GM18519 (cell line): ENCODE measurements around the gene FBRSL1.
A peak's percentile ranks its signal among the peaks of the same experiment; 100 is the strongest.

ENCODE experiments used
- ATAC-seq: cut with Tn5 transposase; IDR thresholded peaks from one replicate; pipeline ENCODE4 v1.9.1; 2021; ENCODE audit warnings: mild to moderate bottlenecking, moderate library complexity; ENCODE audit not compliant: unreplicated experiment, low FRiP score

Gene FBRSL1

DNA sequence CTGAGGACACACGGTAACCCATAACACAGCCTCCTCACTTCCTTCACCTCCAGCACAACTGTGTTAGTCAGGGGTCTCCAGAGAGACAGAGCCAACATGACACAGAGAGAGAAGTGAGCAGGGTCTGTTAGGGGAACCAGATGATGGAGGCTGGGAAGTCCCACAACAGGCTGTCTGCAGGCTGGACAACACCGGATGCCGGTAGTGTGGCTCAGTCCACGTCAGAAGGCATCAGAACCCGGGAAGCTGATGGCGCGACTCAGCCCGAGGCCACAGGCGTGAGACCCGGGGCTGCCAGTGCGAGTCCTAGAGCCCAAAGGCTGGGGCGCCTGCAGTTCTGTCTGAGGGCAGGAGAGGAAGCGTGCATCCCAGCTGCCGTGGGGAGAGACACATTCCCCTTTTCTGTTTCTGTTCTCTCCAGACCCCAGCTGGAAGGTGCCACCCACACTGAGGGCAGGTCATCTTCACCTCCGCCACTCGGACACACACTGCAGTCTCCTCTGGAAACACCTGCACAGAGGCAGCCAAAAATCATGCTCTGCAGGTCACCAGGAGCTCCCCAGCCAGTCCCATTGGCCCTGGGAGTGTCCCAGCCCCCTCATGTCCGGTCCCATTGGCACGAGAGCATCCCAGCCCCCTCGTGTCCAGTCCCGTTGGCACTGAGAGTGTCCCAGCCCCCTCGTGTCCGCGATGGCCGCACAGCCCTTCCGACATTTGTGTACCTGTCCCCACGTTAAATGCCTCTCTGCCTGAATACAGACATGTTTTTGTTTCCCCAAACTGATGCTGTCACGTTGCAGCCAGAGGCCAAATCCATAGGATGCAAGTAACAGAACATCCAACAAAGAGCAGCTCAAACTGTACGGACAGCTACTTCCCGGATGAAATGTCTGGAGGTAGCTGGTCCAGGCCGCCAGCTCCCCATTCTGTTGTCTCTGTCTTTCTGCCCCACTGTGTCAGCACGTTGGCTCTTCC lies 7.9 kb upstream of the FBRSL1 start:
- peak; percentile 39 for ATAC-seq

DNA sequence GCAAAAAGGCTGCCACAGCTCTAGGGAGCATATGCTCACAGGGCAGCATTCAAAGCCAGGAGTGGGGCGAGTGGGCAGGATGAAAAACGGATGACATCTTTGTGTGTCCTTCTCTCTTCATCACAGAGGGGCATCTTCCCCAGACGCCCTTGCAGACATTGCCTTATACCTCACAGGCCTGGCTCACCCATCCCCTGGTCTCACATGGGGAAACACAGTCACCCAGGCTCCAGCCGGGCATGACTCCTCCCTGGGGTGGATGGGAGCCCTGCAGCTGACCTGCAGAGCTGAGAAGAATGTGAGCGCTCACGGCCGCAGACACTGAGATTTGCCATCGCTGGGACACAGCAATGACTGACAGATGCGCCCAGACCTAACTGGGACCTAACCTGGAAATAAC lies 7.2 kb upstream of the FBRSL1 start:
- ATAC-seq, result no peak

DNA sequence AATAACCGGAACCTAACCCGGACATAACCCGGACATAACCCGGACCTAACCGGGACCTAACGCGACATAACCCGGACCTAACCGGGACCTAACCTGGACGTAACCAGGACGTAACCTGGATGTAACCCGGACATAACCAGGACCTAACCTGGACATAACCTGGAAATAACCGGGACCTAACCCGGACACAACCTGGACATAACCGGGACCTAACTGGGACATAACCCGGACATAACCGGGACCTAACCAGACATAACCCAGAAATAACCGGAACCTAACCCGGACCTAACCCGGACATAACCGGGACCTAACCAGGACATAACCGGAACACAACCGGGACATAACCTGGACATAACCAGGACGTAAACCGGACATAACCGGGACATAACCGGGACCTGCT lies 6.7 kb upstream of the FBRSL1 start:
- ATAC-seq, result no peak

DNA sequence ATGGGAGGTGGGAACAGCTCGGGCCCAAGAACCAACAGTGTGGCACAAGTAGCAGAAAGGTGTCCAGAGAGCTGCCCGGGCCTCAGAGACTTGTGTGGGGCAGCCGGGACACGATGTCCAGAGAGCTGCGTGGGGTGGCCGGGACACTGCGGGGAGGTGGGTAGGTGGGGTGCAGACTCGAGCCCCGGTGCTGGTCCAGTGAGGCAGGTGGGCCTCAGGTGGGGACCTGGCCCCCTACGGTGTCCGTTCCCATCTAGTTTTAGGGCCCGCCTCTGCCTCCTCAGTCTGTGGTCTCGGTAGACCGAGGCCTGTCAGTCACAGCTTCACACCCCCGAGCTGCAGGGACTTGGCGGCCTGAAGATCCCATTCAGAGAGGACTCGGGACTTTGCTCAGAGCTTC lies 6.3 kb upstream of the FBRSL1 start:
- ATAC-seq, result no peak

DNA sequence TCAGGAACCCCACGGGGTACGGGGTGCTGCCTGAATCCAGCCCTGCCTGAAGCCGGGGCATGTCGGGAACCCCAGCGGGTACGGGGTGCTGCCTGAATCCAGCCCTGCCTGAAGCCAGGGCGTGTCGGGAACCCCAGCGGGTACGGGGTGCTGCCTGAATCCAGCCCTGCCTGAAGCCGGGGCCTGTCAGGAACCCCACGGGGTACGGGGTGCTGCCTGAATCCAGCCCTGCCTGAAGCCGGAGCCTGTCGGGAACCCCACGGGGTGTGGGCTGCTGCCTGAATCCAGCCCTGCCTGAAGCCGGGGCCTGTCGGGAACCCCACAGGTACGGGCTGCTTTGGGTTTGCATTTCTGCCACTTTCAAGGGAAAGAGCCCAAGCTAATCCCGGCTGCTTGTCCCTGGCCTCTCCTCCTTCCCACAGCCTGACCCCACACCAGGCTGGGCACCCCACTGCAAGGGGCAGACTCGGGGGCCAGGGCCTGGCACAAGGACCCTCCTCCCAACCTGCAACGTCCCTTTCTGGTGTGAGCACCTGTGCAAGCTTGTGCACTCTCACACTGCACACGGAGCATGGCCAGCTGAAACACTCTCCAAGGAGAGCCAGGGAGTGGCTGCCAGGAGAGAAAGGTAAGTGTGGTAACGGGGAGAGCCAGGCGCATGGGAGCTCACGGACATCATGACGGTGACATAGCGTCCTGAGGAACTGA lies 5.6 kb upstream of the FBRSL1 start:
- no peak for ATAC-seq

DNA sequence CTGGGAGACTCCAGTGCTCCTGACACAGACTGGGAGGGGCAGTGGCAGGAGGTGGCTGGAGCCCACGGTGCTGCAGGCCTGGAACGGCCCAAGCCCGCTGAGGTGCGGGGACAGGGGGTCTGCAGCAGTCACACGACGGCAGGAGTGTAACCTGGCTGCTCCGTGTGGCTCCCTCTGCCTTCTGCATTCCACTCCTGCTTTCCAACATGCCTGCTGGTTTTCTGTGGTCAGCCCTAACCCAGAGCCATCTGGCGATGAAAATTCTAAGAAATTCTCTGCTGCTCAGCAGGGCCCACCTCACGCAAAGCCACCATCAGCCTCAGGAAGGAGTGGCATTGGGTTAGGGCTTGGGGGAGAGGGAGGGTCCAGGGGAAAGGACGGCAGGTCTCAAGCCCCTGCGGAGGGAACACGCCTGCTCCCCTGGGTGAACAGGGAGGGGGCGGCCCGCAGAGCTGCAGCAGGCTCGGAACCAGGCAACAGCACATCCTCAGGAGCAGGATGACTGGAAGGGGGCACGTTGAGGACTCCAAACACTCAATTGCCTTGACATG lies 5.0 kb upstream of the FBRSL1 start:
- no peak for ATAC-seq

DNA sequence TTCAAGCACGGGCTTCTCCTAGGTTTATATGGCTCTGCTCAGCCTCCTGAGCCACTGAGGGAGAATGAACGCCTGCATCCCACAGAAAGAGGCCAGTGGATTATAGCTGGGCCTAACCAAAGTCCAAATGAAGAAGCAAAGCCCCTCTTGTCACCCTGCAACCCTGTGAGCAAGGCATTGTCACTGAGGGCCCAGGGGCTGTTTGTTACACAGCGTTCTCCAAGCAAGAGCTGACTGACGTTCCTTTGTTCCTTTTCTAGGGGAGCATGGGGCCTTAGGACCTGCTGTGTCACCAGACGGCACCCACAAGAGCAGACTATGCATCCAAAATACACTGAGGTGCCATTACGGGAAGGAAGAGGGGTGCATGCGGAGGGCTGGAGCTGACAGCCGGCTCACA lies 4.3 kb upstream of the FBRSL1 start:
- ATAC-seq, result no peak

DNA sequence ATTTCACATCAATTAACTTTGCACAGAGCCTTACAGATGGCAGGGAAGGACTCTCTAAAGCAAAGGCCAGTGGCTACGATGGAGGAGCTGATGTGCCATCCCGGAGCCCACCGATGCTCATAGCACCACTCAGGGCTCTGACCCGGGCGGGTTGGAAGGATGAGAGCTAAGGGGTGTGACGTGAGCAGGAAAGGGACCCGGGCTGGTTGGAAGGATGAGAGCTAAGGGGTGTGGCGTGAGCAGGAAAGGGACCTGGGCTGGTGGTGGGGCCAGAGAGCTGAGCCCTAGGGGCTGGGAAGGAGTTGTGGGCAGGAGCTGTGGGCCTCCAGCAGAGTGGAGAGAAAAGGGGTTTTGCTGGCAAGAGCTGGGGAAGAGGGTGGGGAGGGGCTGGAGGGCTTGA lies 3.8 kb upstream of the FBRSL1 start:
- ATAC-seq, result no peak

DNA sequence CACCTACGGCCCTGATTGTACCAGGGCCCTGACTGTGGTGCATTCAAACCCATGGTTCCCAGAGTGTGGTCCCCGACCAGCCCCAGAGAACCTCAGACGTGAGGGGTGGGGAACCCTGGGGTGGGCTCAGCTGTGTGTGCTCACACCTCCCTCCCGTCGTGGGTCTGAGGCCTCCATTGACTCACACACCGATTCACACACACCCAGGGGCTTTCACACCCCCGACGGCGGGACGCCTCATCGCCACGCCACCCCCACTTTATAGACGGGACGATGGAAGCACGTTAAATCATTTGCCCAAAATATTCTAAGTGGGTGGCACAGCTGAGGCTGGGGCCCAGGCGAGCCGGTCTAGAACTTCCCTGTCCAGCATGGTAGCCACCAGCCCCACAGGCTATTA lies 3.4 kb upstream of the FBRSL1 start:
- no peak for ATAC-seq

DNA sequence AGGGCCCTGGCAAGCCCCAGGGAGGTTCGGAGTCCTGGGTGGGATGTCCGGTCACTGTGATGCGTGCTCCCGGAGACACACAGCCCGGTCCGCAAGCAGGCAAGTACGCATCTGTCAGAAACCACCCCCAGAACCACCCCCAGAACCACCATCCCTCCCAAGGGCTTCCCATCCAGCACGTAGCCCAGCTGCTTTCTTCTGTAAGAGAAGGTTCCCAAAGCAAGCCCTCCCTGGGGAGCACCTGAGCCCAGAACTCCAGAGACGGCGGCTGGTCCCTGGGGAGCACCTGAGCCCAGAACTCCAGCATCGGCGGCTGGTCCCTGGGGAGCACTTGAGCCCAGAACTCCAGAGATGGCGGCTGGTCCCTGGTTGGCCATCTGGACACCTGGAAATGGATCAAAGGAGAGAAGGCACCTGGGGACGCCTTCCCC lies 2.6 kb upstream of the FBRSL1 start:
- no peak for ATAC-seq

DNA sequence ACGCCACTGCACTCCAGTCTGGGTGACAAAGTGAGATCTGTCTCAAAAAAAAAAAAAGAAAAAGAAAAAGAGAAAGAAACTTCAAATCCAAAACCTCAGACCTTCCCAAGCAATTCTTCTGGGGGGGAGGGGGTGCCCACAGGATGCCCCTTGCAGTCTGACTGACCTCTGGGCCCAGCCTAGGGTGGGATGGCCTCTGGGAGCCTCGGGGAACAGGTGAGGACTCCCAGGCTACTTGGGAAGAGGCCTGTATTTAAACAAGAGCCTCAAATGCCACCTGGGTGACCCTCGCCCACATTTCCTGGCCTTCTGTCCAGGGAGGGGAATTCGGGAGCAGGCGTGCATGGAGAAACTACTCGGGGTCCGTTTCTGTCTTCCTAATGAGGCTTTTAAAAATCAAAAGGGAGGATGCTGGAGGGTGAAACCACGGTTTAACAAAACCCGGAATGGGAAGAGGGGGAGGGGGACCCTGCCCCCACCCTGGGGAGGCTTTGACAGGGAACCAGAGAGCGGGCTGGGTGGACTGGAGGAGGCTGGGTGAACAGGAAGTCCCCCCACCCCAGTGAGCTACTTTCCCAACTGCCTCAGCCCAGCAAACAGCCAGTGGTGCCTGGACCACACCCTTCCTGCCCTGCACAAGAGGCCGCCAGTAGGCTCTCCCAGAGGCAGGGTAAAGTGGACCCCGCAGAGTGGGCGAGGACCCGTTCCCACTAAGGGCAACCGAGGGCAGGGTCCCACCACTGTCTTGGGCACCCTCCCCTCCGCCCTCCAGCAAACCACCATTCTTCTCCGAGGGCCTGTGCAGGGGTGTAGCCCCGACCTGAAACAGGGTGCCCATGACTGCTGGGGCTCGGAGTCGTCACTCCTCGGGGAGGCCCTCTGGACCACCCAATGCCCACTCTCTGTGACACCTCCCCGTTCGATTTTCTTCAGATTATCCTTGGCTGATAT lies 1.5 kb upstream of the FBRSL1 start:
- ATAC-seq, result no peak

DNA sequence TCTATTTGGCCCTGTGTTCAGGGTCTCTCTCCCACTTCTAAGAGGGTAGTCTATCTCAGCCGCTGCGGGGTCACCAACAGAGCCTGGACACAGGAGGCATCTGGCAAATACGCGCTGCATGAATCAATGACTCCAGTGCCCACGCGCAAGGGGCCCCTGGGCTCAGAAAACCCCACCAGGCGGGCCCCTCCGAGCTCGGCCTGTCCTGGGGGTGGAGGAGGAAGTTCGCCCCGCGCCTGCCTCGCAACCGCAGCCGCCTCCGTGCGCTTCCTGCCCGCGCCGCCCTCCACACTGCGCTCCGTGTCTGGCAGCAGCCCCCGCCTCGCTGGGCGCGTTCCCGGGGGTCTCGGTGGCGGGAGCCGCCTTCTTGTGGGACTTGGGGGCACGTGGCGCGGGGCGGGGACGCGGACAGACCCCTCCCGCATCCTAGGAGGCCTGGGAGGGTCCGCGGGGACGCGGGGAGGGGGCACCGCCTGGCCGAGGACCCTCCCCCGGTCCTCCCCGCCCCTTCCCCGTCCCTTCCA lies 811 bp upstream of the FBRSL1 start:
- peak; percentile 8 for ATAC-seq

DNA sequence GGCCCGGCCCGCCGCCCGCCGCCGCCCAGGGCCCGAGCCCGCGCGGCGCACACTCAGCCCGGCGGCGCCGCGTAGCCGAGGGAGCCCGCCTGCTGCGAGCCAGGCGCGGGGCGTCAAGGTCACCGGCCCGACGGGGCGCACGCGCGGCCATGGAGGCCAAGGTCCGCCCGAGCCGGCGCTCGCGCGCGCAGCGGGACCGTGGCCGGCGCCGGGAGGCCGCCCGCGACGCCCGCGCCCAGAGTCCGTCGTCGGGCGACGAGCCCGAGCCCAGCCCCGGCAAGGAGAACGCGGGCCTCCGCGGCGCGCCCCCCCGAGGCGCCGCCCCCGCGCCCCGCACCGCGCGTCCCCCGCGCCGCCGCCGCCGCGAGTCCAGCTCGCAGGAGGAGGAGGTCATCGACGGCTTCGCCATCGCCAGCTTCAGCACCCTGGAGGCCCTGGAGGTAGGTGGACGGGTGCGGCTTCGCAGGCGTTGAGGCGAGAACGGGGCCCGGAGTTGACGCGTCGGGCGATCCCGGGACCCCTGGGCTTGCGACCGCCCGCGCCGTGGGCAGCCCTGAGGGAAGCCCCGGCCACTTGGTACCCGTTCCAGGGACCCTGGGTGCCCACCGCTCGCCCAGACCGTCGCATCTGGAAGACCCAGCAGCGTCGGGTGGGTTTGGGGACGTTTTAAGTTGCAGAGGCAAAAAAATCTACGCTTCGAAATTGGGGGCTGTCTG lies 629 bp downstream of the FBRSL1 start:
- ATAC-seq, result peak; percentile 4

DNA sequence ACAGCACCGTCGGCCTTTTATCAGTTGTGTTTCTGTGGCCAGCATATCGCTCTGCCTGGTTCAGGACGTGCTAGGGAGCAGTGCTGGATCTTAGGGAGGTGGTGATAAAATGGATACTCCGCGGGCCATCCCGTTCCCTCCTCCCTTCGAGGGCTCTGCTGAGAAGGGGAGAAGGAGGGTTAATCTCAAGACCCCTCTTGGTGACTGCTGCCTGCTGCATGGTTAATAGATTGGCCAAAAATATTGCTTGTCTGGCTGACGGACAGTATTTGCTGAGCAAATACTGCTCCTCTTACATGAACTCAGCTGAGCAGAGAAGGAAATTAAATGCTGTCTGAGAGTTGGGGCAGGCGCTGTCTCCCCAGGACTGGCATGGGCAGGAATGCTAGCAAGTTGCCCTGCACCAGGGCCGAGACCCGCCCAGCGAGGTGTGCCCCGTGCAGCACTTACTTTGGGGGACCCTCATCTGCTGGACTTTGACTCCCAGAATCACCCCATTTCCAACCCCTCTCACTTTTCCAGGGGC lies 1.2 kb downstream of the FBRSL1 start:
- ATAC-seq, result no peak

DNA sequence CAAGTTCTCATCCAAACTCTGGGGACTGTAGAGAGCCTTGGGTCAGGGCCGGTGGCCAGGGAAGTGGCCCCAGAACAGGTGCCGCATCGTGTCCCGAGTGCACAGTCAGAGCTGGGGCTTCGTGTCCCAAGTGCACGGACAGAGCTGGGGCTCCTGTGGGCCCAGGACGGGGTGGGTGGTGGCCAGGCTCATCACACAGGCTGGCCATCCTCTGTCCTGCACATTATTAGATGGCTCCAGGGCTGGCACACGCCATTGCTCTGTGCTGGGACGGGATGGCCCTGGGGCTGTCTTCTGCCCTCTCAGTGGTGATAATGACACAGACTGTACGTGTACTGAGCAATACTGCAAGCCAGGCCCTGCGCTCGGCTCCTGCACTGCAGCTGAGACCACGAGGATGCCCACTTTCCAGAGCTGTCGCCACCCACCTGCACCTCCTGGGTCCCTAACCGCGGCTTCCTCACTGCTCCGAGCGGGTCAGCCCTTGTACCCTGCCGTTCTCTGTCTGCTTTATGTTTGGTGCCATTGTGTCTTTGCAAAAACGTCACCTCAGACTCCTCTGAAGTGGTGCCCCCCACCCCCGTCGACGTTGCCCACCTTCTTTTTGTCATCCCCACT lies 1.9 kb downstream of the FBRSL1 start:
- ATAC-seq, result no peak

DNA sequence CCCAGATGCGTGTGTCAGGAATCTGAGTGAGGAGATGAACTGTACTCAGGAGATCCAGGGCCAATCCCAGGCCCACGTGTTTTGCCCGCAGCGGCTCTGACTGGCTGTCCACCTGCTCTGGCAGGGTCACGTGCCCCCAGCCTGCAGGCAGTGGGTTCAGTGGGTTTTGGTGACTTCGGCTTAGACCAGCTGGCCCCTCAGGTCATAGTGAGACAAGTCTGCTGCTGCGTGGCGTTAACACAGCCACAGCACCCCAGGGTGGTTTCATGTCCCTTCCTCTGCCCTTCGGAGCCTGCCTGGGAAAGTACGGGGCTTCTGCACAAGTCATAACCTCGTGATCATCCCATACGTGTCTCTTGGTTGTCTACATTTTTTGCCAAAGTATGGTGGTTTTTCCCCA lies 2.6 kb downstream of the FBRSL1 start:
- no peak for ATAC-seq

DNA sequence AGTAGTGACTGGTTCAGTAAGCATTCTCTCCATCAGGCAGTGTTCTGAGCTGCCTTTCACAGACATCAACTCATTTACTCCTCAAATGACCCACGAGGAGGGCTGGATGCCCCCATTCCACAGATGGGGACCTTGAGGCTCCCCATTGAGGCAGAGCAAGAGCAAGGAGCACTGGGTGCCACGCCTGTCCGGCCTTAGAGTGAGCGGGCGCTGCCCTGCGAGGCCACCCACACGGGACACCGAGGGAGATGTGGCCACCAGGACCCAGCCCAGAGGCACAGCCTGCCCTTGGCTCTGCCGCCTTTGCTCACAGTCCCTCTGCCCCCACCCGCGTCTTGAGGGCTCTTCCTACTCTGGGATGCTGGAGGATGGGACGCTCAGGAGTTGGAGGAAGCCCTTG lies 3.0 kb downstream of the FBRSL1 start:
- ATAC-seq, result no peak

DNA sequence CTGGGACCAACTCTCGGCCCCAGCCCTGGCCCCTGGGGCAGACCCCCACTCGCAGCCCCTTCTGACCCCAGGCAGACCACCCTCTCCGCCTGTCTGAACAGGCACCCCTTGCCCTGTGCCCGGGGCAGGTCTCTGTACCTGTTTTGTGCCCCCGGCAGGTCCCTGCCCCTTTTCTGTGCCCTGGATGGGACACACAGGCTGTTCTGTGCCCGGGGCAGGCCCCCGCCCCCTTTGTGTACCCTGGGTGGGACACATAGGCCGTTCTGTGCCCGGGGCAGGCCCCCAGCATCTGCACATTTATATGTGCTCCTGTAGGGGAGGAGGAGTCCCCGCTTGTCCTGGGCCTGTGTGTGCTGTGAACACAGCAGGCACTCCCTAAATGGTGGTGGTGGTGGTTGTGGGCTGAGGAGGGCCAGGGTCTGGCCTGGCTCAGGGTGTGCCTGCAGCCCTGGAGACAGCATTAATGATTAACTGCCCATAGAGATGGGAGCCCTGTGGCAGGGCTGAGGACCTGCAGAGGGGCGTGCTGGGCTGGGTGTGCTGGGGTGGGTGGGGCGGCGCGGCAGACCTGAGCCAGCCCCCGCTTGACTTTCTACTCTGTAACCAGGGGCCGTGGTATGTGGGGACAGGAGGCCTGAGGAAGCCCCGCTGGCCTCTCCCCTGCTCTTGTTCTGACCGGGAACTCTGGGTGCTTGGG lies 3.7 kb downstream of the FBRSL1 start:
- ATAC-seq, result no peak
